Stimulated activated CD8-positive, alpha-beta memory T cell treated with anti-CD3 and anti-CD28 coated beads, Interleukin-7, amount 100 ng/mL, for 24 hours (primary cell): ENCODE results near the gene TFF3.

ENCODE experiments used
- DNase-seq: peaks from one replicate; pipeline ENCODE4 v3.0.0-alpha.2; 2020; ENCODE audit warnings: low read depth

Gene TFF3

GRCh38 chr21:42346866-42347600 lies 31.8 kb upstream of the TFF3 start:
- DNase-seq: no peak

- no peak for DNase-seq
Observed at GRCh38 chr21:42346441-42346840, 31.2 kb upstream of the TFF3 start.

DNA sequence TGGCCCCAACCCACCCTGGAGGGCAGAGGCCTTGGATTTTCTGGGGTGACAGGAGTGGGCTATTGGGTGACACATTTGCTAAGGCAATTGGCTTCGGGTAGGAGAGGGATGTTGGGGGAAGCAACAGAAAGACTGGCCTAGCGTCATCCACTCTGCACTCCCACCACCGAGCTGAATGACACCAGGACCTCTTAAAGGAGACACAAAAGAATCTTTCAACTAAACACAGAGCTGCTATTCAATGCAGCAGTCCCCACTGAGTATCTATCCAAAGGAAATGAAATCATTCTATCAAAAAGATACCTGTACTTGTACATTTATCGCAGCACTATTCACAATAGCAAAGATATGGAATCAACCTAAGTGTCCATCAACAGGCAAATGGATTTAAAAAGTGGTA lies 29.4 kb upstream of the TFF3 start:
- no peak for DNase-seq

GRCh38 chr21:42343963-42344510 lies 28.8 kb upstream of the TFF3 start:
- DNase-seq: no peak

- no peak for DNase-seq
Observed at GRCh38 chr21:42343556-42343955, 28.3 kb upstream of the TFF3 start.

- no peak for DNase-seq
Observed at GRCh38 chr21:42343101-42343500, 27.9 kb upstream of the TFF3 start.

GRCh38 chr21:42341776-42342542 lies 26.8 kb upstream of the TFF3 start:
- DNase-seq: no peak

- DNase-seq: no peak
Observed at GRCh38 chr21:42340187-42341050, 25.2 kb upstream of the TFF3 start.

DNA sequence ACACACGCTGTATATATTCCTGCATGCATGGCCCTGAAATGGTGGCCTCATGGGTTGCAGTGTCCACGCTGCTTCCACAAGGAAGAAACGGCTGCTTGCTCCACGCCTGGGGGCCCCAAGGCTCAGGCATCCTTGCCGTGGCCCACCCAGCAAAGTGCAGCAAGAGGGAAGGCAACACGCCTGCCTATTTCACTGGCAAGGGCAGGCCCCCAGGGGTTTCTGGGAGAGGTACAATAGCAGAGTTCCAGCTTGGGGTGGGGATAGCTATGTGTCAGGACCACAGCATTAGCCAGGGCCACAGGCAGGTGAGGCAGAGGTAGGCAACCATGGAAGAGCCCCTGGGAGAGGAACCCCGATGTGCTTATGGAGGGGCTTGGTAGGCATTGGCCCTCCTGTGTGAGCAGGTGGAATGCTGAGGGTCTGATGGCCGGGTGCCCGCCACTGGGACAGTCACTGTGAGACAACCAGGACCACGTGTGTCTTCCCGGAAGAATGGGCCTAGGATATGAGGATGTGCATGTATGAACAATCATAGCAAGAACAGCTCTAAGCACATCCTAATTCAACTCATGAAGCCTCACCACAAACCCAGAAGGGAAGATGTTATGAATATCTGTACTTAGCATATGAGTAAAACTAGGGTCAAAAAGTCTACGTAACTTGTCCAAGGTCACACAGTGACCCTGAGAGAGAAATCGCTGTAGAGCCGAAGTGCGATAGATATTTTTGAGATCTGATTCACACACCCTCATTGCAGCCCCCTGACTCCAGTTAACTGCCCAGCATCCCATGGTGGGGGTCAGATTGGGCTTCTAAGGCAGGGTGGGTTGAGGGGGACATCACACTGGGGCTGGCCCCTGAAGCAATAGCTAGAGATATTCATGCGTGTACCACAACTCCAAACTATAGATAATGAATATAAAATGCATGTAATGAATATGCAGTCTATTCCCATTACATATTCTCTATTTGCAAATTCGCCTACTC lies 23.8 kb upstream of the TFF3 start:
- no peak for DNase-seq

DNA sequence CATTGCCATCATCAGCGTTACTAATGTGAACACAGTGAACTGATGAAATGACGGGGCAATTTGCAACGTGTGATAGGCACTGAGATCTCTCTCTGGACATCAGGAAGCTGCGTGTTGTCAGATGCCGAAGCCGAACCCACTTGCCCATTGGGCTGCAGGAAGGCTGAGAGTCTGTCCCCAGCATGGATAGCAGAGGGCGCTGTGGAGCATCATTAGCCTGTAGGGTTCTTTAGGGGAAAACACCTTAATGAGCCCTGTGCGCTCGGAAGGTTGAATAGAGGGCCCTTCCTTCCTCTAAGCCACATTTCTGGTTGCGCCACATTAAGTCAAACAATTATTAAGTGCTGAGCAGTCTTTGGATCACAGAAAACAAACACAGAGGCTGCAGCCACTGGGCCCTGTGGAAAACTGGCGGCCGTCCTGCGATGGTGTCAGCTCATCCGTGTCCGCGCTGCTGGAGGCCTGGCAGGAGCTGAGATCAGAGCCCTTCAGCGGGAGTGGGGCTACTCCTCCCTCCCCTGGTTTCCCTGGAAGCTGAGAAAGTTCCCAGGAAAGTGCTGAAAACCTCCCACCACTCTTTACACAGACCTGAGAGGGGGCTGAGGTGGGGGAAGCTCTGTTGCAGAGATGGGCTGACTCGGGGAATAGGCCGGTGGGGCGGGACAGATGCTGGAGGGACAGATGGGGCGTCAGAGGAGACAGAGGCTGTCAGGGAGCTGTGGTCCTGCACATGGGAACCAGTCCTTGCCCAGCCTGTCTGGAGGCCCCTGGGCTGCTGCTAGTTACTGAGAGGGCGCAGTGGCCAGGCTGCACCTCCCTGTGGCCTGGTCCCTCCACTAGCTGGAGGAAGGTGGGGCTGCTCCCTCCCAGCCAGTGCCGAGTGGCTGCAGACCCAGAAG lies 22.9 kb upstream of the TFF3 start:
- peak; percentile 72 for DNase-seq

DNA sequence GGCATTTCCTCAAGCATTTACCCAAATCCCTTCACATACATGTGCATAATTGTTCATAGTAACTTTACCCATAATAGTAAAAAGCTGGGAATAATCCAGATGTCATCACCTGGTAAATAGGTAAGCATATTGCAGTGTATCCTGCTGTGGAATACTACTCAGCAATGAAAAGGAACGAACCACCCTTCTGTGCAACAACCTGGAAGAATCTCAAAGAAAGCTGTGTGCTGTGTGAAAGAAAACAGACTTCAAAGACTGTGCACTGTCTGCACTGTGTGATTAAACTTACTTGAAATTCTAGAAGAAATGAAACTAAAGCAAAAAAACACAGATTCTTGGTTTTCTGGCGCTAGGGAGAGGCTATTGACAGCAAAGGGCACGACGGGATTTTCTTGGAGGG lies 22.1 kb upstream of the TFF3 start:
- no peak for DNase-seq

DNA sequence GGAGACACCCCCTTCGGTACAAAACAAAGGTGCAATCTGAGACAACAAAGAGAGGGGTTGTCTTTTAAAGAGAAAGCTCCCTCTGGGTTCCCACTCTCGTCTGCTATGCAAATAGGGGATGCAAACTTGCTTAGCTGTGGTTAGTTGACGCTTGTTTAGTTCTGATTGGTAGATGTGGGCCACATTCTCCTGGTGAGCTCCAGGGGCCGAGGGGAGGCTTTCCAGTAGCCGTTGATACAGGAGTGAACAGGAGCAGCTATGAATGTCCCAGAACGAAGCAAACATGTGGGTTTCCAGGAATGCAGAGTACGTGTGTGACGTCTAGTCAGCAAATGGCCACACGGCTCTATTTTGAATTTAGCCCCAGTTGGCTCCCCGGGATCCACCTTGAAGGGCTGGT lies 20.8 kb upstream of the TFF3 start:
- DNase-seq: no peak

DNA sequence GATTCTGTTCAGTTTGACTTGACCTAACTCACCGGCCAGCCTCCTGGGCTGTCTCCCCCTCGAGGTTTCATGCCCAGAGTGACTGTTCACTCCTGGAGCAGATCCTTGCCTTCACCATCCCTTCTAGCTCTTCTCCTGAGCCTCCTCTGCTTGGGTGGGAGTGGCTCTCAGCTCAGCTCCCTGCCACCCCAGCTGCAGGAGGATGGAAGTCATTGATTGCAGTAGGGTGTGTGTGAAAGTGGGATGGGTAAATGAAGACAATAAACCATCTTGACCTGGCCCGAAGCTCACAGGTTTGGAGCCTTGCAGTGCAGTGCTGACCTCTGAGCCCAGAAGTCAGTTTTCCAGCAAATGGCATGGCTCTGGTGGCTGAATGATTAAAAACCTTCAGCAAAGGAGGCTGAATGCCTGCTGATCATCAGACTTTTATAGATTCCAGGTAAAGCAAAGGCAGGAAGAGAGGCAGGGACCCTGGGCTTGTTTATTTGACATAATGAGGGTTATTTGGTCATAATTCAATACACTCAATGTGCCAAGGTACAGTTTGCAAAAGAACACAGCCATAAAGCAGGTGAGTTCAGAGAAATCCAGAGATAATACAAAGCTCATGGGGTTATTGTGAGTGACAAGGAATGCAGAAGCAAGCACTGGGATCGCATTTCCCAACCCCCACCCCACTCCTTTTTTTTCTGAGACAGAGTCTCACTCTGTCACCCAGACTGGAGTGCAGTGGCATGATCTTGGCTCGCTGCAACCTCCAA lies 17.5 kb upstream of the TFF3 start:
- no peak for DNase-seq

GRCh38 chr21:42331660-42332059 lies 16.5 kb upstream of the TFF3 start:
- no peak for DNase-seq

DNA sequence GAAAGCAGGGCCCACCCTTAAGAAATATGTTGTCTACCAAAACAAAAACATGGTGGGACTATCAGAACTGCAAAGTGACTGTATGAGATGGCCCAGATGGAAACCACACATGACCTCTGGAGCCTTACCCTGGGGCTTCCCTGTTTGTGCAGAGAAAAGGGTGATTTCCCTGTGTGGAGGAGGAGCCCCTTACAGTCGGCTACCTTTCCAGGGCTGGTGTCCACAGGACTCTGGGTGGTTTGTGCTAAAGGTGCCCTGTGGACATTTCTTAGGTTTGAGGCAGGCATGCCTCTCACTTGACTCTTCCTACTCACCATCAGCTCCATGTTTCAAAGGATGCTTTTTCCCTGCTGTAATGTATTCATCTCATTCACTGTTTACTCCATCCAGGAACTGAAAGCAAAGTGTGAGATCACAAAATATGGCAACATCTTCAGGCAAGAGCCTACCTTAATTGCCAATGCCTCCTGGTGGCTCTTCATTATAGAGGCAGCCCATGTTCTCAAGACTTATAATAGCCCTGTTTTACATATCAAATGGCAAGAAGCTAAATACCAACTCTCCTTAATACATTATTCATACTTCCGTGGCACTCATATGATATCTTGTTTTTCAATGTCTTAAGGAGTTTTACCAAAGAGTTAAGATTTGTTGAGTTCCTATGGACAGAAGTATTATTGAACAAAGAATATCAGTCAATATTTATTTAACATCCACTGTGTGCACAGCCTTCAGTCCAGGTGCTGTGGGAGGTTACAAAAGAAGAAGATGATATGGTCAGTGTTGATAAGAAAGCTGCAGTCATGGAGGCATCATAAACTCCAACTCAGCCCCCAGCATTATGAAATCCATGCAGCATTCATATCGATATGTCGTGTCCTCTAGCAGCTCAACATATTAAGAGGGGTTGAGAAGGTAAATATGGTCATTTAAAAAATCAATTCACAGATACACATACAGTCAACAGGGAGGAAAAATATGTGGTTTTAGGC lies 15.5 kb upstream of the TFF3 start:
- DNase-seq: no peak

GRCh38 chr21:42324896-42325295 lies 9.7 kb upstream of the TFF3 start:
- no peak for DNase-seq

GRCh38 chr21:42321845-42322244 lies 6.6 kb upstream of the TFF3 start:
- DNase-seq: no peak

GRCh38 chr21:42321231-42321630 lies 6.0 kb upstream of the TFF3 start:
- no peak for DNase-seq
